ENCODE measurements around the gene SIRT7. TPM values are rescaled to one million over a fixed set of nuclear protein-coding genes. Genes with fewer than 3 reads are reported as not detected.

SIRT7 gene
- total and polyA plus RNA-seq, 8 donors = 9.6 to 40.2 (median 13.5) TPM

DNA sequence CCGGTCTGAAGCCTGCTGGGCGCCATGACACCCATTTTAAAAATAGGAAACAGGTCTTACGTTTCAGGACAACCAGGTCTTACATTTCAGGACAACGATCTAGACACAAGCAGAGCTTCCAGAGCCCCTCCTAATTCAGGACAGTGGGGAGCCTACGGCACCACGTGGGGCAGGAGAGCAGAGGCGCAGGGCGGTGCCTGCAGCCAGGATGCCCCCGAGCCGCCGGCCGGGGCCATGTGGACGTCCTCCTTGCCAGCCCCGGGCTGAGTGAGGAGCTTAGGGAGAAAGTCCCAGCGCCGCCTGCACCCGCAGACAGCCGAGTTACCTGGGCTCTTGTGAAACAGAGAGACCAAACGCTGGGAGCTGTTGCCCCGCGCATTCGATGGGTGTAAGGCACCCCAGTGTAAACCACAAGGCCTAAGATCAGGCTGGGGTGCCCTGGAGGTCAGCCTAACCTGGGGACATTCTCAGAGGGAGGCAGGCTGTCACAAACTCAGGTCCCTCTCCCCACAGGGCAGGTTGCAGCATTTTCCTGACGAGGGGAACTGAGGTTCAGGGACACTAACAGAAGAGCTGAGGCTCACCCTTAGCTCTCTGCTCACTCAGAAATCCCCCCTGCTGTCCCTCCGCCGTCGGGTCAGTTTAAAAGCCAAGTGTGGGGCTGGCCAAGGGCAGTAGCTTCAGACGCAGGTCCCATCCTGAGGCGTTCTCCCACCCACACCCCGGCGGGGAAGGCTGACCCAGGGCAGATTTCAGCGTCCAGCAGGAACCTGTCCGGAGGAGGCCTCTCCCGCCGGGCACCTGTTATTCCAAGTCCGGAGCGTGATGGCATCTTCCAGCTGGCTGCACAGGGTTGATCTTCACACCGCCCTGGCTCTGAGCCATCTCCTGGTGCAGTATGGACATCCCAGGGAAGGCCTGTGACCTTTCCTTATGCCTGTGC is 44.8 kb upstream of the SIRT7 start:
- H3K27ac ChIP-seq = no peak overlapping the region
- H3K9me3 ChIP-seq = no peaks in the 10 kb centered on the region
- intact Hi-C loops (cut with DNase I) = loop anchor here in 1 of 3 donors (5.0 kb wide), 1 partner anchor 55 kb away; no protein-coding TSS in a partner anchor
- peaks cover 0 to 9% (median 5%) of the 10 kb centered on the region in 4 donors for H3K27me3 ChIP-seq
- ATAC-seq (no peak), FAIRE-seq (no peak), DNase-seq (peak in 1 of 6 donors; percentile 73)
- TF ChIP-seq, protein P1, sequence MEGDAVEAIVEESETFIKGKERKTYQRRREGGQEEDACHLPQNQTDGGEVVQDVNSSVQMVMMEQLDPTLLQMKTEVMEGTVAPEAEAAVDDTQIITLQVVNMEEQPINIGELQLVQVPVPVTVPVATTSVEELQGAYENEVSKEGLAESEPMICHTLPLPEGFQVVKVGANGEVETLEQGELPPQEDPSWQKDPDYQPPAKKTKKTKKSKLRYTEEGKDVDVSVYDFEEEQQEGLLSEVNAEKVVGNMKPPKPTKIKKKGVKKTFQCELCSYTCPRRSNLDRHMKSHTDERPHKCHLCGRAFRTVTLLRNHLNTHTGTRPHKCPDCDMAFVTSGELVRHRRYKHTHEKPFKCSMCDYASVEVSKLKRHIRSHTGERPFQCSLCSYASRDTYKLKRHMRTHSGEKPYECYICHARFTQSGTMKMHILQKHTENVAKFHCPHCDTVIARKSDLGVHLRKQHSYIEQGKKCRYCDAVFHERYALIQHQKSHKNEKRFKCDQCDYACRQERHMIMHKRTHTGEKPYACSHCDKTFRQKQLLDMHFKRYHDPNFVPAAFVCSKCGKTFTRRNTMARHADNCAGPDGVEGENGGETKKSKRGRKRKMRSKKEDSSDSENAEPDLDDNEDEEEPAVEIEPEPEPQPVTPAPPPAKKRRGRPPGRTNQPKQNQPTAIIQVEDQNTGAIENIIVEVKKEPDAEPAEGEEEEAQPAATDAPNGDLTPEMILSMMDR (IDR thresholded peaks at IDR 0.05) = no peak
- no peak overlapping the region for H3K4me3 ChIP-seq
- no peaks in the 10 kb centered on the region for H3K36me3 ChIP-seq
- WGBS, 2 donors = 71 to 74% methylated on average over 37 of the region's 37 CpGs
- H3K4me1 ChIP-seq = peaks cover 5 to 14% (median 5%) of the 10 kb centered on the region in 3 donors

DNA sequence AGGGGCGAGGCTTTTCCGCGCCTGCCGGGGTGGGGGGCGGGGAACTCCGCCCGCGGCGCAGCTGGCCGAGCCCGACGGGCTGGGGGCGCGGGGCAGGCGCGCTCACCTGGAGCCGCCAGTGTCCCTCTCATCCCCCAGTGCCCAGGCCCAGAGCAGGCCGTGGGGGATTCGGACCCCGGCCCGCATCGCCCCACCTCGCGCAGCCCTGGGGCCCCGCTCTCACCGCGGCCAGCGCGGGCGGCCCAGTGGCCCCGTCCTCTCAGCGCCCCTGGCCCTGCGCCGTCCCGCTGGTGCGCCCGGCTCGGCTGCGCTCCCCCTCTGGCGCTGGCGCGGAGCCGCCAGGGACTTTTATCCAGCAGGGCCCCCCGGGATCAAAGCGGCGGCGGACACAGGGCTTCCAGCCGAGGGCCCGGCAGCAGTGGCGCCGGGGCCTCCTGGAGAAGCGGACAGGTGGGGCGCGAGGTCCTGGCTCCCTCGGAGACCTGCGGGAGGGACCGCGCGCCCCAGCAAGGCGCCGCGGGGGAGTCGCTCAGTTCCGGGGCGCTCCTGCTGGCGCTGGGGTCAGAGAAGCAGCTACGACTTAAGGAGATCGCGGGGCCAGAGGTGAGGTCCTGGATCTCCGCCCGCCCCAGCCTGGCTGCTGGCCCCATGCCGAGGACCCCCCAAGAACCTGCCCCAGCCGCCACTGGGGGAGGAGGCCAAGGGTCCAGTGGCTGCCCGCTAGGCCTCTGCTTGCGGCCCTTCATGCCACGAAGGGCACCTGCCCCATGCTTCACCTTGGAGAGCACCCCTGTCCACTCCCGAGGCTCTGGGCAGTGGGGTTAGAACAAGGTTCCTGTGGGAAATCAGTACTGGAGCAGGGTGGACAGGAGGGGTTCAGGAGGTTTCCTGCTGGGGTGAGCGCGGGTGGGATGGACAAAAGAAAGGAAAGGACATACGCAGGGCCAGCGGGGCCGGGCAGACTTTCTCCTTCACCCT is 43.8 kb upstream of the SIRT7 start:
- H3K27ac ChIP-seq = no peak overlapping the region
- intact Hi-C loops (cut with DNase I) = loop anchor here in 1 of 3 donors (5.0 kb wide), 1 partner anchor 55 kb away; no protein-coding TSS in a partner anchor
- H3K36me3 ChIP-seq = no peaks in the 10 kb centered on the region
- FAIRE-seq = no peak
- no peak overlapping the region for H3K4me3 ChIP-seq
- H3K9me3 ChIP-seq = no peaks in the 10 kb centered on the region
- ATAC-seq = no peak
- WGBS, 2 donors = 19 to 23% methylated on average over 51 to 82 of the region's 82 CpGs
- H3K4me1 ChIP-seq = peaks cover 5 to 11% (median 5%) of the 10 kb centered on the region in 3 donors
- peaks cover 0 to 9% (median 5%) of the 10 kb centered on the region in 4 donors for H3K27me3 ChIP-seq
- TF ChIP-seq, protein P1 (IDR thresholded peaks at IDR 0.05) = no peak
- DNase-seq = peak in 1 of 6 donors; percentile 78

DNA sequence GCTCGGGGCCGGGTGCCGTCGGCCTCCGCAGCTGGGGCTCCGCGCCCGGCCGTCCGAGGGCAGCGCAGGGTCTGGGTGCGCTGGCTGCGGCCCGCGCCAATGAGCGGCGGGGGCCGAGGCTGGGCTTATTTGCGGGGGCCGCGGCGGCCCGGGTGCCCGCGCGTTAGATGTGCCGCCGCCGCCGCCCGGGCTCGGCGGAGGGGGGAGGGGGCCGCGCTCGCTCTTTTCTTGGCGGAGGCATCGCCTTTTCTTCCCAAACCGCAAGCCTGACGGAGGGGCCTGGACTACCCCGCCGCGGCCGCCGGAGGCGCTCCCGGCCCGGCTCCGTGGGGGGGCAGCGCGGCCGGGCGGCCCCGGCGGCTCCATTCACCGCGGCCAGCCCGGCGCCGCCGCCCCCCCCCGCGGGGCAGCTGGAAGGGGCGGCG is 43.1 kb upstream of the SIRT7 start, which contains the start of gene NOTUM:
Gene NOTUM, minus strand, starts transcription at position 101 of the 425 bp plus-strand sequence. CDS start 278 bp downstream, outside the sequence.
- H3K9me3 ChIP-seq = no peaks in the 10 kb centered on the region
- no peaks in the 10 kb centered on the region for H3K36me3 ChIP-seq
- TF ChIP-seq, protein P1 (IDR thresholded peaks at IDR 0.05) = no peak
- peaks cover 5 to 11% (median 5%) of the 10 kb centered on the region in 3 donors for H3K4me1 ChIP-seq
- FAIRE-seq (no peak), DNase-seq (peak in 1 of 6 donors; percentile 47), ATAC-seq (peak in 2 of 4 donors; percentile 27 to 48)
- H3K4me3 ChIP-seq = peak within 1 kb of the TSS in 2 of 4 donors; percentile 36 to 48
- intact Hi-C loops (cut with DNase I) = loop anchor here in 1 of 3 donors (5.0 kb wide), 1 partner anchor 56 kb away; no protein-coding TSS in a partner anchor
- H3K27ac ChIP-seq = no peak within 1 kb of the TSS
- 0 to 2% methylated on average over 23 to 65 of the region's 65 CpGs for WGBS, 2 donors
- H3K27me3 ChIP-seq = peaks cover 0 to 9% (median 5%) of the 10 kb centered on the region in 4 donors

DNA sequence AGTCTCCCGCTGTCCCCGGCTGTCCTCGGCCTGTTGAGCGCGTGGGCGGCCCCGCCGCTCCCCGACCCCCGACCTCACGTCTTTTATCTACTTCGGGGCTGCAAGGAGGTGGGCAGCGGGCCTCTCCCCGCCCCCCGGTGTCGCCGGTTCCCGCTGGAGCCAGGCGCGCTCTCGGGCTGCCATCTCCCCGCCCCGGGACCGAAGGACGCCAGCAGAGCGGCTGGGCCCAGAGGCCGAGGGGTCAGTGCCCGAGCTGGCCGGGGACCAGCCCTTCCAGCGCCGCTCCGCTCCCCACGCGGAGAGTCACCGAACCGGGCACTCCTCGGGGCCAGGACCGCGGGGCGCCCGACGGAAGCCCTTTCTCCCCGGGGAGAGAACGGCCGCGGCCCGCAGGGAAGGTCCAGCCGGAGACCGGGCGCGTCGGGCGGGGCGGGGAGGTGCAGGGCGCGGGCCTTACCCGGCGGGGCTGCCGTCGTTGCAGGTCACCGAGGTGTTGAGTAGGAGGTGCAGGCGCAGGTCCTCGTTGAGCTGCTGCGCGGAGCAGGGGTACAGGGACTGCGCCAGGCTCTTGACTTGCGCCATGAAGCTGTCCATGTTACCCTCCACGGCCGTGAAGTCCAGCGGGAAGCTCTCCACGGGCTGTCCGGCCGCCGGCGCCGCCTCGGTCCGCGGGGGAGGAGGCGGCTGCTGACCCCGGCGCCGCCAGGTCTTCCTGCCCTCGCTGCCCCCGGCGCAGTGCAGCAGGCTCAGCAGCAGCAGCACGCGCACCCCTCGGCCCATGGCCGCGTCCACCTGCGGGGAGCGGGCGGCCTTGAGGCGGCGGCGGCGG is 42.4 kb upstream of the SIRT7 start:
- Histone ChIP-seq H3K36me3 (no peaks in the 10 kb centered on the region), H3K27ac (no peak overlapping the region), H3K4me3 (peak overlapping the region in 2 of 4 donors; percentile 36 to 48), H3K27me3 (peaks cover 0 to 9% (median 5%) of the 10 kb centered on the region in 4 donors), H3K9me3 (no peaks in the 10 kb centered on the region), H3K4me1 (peaks cover 5 to 11% (median 5%) of the 10 kb centered on the region in 3 donors)
- DNase-seq = peak in 2 of 6 donors; percentile 47 to 83
- WGBS, 2 donors = 4 to 5% methylated on average over 38 to 98 of the region's 98 CpGs
- FAIRE-seq = no peak
- peak in 3 of 4 donors; percentile 2 to 21 (median 17) for ATAC-seq
- TF ChIP-seq, protein P1 (IDR thresholded peaks at IDR 0.05) = no peak
- intact Hi-C loops (cut with DNase I) = loop anchor here in 1 of 3 donors (5.0 kb wide), 1 partner anchor 57 kb away; no protein-coding TSS in a partner anchor
